Epithelial cell of proximal tubule (primary cell): ENCODE results near the gene GPR89A. TPM values are rescaled to one million over a fixed set of nuclear protein-coding genes. Genes with fewer than 3 reads are reported as not detected.
"Not testable (repeated sequence)": the region's sequence is repeated elsewhere in the genome, so short reads cannot be mapped to it uniquely, and the experiment has no call there.

Experiments
- DNase-seq: peaks from one replicate; pipeline ENCODE4 v3.0.0-alpha.2; 2011; ENCODE audit warnings: low read depth
- H3K4me3 ChIP-seq: 2 replicates; pipeline ENCODE4 v1.5.1; 2011; ENCODE audit warnings: low read depth, mild to moderate bottlenecking, low read length
- total RNA-seq: library from RNA; depleted of rRNA; stranded (reverse); fragments of >200 nt; gene quantifications from 2 replicates; pipeline ENCODE4 v1.2.3, GENCODE V29; 2015
- TF ChIP-seq, protein P1 (sequence below): conservative IDR thresholded peaks from 2 replicates; pipeline ENCODE4 v1.5.1; 2012; ENCODE audit warnings: low read depth, mild to moderate bottlenecking, low read length

The GPR89A gene
- total RNA-seq, result 22.0 and 23.5 TPM in 2 replicates

DNA sequence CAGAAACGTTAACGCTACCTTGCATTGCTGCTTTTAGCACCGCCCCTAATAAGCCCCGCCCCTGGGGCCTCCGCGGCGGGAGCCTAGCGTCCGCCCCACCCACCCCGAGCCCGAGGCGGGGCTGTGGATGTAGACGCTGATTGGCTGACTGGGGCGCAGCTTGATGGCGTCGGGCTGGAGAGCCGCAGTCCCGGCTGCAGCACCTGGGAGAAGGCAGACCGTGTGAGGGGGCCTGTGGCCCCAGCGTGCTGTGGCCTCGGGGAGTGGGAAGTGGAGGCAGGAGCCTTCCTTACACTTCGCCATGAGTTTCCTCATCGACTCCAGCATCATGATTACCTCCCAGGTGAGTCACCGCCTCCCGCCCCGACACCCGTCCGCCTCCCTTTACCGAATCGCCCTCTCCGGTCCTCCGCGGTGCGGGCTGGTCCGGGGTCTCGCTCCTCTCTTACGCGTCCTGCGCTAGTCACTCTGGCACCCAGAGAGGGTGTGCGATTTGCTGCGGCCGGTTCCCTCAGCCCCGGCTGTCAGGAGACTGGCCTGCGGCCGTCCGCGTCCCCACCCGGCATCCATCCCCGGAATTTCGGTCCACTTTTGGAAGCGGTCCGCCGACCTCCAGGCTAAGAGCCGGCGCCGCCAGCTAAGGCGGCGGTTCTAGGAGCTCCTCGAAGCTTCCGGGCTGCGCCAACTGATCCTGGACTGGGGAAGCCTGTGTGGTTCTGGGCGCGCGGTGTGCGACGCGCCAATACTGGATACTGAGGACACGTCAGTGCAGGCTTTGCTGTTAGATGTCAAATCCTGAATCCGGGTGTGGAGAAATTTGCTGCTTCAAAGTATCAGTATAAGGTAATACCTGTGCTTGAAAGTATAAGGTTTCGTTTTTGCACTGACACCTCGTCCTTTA lies at the start of gene GPR89A:
Gene GPR89A (plus strand): TSS at position 156 of the 901 bp plus-strand sequence. CDS start 146 bp downstream, at position 302.
- peak; percentile 33 for DNase-seq
- H3K4me3 ChIP-seq, result peak within 1 kb of the TSS; percentile 79

DNA sequence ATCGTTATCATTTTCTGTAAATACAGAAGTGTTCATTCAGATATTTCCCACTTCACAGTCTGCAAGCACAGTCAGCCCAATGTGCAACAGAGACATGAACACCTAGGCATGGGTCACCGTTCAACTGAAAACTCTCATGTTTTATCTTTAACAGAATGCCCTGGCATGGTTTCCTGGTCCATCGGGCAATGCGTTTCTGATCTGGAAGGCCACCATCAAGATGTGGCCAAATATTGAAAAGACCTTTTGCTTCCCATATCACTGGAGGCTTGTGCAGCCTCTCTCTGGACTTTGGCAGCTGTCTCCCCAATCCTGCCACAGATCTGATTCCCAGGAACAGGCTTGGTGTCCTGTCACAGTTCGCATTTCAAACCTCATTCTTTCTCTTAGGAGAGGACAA lies 21.0 kb upstream of the GPR89A start:
- not testable (repeated sequence) for DNase-seq, H3K4me3 ChIP-seq

DNA sequence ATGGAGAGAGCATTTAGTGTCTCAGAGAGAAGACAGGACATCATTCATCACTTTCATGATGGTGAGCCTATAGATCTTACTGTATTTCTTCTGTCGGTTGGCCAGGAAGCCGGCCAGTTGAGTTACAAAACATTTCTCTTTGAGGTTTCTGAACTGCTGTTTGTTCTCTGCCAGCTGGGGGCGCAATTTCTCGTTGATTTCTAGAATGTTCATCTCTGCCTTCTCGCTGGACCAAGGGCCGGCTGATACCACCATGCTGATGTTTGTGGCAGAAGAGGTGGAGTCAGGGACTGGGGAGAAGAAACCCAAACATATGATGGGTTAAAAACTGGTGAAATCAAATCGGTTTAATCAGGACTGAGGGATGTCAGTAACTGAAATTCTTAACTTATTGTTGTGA lies 17.0 kb upstream of the GPR89A start:
- not testable (repeated sequence) for DNase-seq, H3K4me3 ChIP-seq
- TF ChIP-seq, protein P1, sequence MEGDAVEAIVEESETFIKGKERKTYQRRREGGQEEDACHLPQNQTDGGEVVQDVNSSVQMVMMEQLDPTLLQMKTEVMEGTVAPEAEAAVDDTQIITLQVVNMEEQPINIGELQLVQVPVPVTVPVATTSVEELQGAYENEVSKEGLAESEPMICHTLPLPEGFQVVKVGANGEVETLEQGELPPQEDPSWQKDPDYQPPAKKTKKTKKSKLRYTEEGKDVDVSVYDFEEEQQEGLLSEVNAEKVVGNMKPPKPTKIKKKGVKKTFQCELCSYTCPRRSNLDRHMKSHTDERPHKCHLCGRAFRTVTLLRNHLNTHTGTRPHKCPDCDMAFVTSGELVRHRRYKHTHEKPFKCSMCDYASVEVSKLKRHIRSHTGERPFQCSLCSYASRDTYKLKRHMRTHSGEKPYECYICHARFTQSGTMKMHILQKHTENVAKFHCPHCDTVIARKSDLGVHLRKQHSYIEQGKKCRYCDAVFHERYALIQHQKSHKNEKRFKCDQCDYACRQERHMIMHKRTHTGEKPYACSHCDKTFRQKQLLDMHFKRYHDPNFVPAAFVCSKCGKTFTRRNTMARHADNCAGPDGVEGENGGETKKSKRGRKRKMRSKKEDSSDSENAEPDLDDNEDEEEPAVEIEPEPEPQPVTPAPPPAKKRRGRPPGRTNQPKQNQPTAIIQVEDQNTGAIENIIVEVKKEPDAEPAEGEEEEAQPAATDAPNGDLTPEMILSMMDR, result peak; percentile 6

DNA sequence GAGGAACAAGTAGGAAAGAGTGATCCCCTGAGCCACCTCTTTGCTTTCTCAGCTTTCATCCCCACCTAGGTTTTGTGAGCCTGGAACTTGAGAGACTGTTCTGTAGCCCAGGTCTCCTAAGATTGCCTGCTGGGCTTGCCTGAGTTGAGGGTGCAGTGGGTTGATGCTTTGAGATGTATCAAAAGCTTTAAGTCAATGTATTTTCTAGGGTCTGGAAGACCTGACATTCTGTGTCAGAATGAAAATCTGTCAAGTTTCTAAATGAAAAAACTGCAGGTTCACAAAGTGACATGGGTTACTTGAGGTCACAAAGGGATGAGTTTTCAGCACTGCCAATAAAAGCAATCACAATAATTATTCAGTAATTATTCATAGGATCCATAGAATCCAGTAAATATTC lies 15.4 kb upstream of the GPR89A start:
- not testable (repeated sequence) for DNase-seq, H3K4me3 ChIP-seq

DNA sequence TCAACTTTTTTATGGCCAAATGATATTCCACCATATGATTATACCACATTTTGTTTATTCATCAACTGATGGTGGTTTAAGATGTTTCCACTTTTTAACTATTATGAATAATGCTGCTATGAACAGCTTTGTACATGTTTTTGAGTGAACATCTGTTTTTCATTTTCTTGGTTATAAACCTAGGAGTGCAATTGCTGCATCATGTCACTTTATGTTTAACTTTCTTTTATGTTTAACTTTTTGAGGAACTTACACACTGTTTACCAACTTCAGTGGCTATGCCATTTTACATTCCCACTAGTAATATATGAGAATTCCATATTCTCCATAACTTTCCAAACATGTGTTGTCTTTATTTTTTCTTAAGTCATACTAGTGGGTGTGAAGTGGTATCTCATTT lies 12.4 kb upstream of the GPR89A start:
- DNase-seq, result not testable (repeated sequence)

DNA sequence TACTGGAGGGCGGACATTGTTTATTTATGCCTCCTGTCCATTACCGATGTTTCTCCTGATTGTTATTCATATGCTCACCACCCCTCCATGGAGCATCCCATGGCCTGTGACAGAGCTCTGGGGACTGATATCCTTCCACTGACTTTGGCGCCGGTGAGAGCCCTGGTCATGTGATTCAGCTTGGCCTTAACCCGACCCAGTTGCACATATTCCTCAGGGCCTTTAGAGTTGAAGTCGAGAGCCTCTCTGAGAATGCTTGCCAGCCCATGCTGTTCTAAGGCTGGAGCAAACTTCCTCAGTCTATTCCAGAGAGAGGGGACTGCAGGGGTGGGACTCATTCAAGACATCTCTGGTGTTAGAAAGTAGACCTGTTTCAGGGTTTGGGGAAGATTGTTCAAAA lies 11.6 kb upstream of the GPR89A start:
- not testable (repeated sequence) for DNase-seq

More for the DNA sequence above, 12.4 kb upstream of the GPR89A start:
- H3K4me3 ChIP-seq, result not testable (repeated sequence)

DNA sequence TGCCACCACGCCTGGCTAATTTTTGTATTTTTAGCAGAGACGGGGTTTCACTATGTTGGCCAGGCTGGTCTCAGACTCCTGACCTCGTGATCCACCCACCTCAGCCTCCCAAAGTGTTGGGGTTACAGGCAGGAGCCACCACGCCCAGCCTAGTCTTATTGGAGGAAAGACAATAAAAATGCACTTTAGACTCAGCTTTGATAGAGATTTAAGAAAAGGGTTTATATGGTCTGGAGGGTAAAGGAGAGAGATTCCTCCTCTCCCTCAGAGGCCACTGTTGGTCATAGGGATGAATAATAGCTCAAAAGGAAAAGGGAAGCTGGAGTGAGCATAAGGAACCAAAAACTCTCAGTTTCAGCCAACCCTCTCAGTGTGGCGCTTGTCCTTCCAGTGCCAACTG lies 8.4 kb upstream of the GPR89A start:
- H3K4me3 ChIP-seq, DNase-seq: not testable (repeated sequence)

More for the DNA sequence above, 11.6 kb upstream of the GPR89A start:
- H3K4me3 ChIP-seq, result not testable (repeated sequence)

DNA sequence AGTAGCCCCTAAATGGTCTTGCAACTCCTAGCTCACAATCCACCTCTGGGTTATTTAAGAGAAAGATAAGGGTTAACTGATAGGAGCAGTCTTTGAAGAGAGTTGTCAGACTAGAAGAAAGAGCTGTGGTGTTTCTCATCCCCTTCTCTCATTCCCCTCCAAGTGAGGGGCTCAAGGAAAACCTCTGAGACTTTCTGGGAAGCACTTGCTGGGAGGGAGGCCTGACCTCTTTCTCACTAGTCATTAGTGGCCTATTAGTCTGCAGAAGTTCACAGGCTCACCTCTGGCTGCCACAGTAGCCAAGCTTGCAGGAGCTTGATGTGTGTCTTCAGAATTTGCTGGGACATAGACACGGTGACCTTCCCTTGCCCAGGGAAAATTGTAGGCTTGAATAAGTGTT lies 6.2 kb upstream of the GPR89A start:
- H3K4me3 ChIP-seq, result no peak overlapping the region
- TF ChIP-seq, protein P1, result no peak
- no peak for DNase-seq

DNA sequence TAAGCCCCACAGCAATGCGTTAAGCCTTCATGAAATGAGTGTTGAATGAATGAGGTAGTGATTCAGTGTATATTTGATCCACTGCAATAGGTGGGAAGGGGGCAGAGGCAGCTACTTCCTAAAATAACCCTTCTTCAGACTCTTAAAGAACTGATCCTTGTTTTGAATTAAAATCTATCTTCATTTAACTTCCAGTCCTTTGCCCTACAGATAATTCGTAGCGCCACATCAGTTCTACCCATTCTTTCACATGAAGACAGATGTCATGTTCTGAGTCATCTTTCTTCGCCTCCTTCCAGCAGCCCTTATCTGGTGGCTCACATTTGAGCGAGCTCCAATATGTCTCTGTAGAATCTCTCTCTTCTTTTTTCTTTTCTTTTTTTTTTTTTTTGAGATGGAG lies 948 bp upstream of the GPR89A start:
- not testable (repeated sequence) for H3K4me3 ChIP-seq, DNase-seq

DNA sequence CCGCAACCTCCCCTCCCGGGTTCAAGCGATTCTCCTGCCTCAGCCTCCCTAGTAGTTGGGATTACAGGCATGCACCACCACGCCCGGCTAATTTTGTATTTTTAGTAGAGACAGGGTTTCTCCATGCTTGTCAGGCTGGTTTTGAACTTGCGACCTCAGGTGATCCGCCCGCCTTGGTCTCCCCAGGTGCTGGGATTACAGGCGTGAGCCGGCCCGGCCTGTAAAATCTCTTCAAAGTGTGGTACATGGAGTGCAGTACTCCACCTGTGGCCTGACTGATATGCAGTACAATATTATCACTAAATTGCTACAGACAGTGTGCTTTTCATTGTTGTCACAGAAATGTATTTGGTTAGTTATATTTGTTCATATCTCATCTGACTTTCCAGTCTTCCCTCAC lies 499 bp upstream of the GPR89A start:
- DNase-seq, H3K4me3 ChIP-seq: not testable (repeated sequence)

DNA sequence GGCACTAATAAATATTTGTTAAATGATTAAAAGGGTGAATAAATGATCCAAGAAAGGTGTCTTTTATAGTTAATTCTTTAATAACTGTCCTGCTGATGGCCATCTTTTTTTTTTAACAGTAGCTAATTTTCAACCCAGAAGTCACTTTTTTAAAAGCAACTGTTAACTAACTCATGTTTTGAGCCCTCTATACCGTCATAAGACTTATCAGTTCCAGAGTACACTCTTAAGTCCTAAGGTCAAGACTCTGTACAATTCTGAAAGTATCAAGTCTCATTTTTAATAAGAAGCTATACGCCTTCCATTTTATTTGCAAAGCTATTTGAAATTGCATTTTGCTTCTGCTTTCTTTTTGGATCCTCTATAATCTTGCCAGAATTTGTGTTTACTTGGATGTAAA lies 3.0 kb downstream of the GPR89A start:
- DNase-seq, H3K4me3 ChIP-seq: not testable (repeated sequence)

DNA sequence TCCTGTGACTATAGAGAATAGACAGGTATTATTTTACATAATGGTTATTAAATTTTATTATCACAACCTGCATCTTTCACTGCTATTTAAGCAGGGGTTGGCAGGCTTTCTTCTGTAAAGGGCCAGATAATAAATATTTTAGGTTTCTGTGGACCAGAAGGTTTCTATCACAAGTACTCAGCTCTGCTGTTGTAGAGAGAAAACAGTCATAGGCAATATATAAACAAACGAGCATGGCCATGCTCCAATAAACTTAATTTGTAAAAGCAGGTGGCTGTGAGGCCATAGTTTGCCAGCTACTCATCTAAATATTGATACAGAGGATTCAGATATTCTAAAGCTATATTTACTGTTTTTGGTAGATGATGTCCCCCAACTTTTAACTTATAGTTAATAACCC lies 12.3 kb downstream of the GPR89A start:
- not testable (repeated sequence) for H3K4me3 ChIP-seq, DNase-seq

DNA sequence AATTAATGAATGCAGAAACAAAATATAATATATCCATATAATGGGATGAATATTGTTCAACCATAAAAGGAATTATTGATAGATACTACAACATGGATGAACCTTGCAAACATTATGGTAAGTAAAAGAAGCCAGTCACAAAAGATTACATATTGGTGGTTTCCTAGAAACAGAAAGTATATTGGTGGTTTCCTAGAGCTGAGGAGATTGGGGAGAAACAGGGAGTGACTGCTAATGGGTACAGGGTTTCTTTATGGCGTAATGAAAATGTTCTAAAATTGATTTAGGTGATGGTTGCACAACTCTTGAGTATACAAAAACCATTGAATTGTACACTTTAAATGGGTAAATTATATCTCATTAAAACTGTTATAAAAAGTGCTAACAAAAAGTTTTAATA lies 14.4 kb downstream of the GPR89A start:
- not testable (repeated sequence) for H3K4me3 ChIP-seq, DNase-seq

DNA sequence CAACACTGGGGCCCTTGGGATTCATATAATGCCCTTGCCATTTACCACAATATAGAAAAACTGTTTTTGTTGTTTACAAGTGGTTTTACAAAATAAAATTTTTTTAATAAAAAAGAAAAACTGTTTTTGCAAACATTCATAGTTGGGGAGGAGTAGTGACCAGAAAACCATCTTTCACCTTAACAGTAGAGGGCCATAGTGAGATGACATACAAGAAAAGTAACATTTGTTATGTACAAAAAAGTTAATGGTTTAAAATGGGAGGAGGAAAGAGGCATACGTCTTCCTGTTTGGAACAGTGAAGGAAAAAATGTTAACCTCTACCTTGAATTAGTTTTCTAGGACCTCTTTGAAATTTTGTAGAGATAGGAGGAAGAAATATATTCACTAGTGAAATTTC lies 28.4 kb downstream of the GPR89A start:
- not testable (repeated sequence) for H3K4me3 ChIP-seq, DNase-seq

DNA sequence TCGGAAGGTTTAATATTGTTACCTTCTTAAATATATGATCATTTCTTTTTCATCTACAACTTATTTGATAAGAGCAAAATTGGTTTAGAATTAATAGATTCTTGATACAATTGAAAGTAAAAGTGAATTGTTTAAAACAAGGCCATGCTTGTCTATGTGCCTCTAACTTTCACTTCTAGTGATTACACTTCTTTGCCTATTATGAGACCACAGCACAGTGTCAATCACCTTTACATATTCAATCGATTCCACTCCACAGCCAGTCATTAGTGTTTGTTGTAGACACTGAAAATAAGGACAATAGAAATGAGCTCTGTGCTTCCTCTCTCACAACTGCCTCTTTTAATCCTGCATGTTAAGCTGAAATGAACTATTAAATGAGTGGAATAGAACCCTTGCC lies 34.1 kb downstream of the GPR89A start:
- H3K4me3 ChIP-seq, DNase-seq: not testable (repeated sequence)

DNA sequence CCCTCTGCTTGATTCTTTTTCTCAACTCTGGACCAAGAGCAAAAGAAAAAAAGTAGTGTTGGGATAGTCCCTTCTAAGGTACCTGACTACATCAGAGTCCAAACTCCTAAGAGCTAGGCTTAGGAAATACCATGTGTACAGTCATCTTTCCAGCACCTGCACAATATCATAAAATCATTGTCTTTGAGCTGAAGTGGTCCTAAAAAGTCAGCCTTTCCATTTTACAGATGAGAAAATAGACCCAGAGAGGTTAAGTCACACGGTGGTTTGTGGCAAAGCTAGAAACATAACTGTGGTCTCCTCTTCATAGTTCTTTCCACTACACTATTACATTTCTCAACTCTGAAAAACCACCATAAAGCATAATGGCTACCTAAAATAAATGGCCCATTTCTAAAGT lies 36.2 kb downstream of the GPR89A start:
- not testable (repeated sequence) for DNase-seq, H3K4me3 ChIP-seq

DNA sequence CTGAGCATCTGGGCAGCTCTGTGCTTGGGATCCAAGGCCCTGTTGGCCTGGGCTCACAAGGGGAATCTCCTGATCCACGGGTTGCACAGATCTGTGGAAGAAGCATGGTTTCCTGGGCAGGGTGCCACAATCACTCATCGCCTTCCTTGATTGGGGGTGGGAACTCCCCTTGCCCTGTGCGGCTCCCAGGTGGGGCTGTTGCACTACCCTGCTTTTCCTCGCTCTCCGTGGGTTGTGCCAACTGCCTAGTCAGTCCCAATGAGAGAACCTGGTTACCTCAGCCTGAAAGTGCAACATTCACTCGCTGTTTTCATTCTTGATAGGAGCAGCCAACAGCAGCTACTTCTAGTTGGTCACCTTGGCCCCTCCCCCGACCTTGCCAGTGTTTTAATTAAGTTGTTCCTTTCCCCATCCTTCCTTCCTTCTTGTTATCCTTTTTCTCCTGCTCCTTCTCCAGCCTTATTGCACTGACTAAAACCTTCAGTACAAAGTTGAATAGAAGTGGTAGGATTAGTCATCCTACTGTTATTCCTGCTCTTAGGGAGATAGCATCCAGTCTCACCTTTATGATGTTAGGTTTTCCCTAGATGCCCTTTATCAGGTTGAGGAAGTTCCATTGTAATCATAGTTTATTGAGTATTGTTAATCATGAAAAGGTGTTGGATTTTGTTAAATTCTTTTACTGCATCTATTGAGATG lies 48.6 kb downstream of the GPR89A start:
- not testable (repeated sequence) for H3K4me3 ChIP-seq, DNase-seq
